ENCODE results near the gene CACNB1. TPM values are rescaled to one million over a fixed set of nuclear protein-coding genes. Genes with fewer than 3 reads are reported as not detected.

Gene CACNB1
- total RNA-seq, 3 donors from 2014 or later (not counting 1 experiment from before 2014, with no cell fraction given), result 23.7 to 28.5 (median 28.1) TPM

GRCh38 chr17:39194985-39195524, 2.4 kb downstream of the CACNB1 start:
- no peak for TF ChIP-seq CTCF (IDR thresholded peaks at IDR 0.05)
- no peak overlapping the region for H3K4me3 ChIP-seq (ENCODE audit: low read length)
- peaks cover 22 to 51% of the 10 kb centered on the region in 2 donors for H3K4me1 Mint-ChIP-seq
- DNase-seq (no peak), ATAC-seq (no peak)
- intact Hi-C loops (cut with micrococcal nuclease), result no loop called here
- 90% methylated on average over 9 of the region's 10 CpGs for WGBS (ENCODE audit: insufficient coverage)
- peak overlapping the region; percentile 68 for H3K4me3 Mint-ChIP-seq
- no peaks in the 10 kb centered on the region for H3K27me3 ChIP-seq (ENCODE audit: control insufficient read depth, insufficient read depth, low read length)
- no peak overlapping the region for H3K27ac ChIP-seq (ENCODE audit: low read length)
- peak overlapping the region; percentile 72 to 84 for H3K27ac Mint-ChIP-seq
- H3K36me3 Mint-ChIP-seq, result no peaks in the 10 kb centered on the region
- H3K36me3 ChIP-seq (ENCODE audit: control insufficient read depth, insufficient read depth, low read length), result peaks cover 12% of the 10 kb centered on the region
- H3K4me1 ChIP-seq (ENCODE audit: control insufficient read depth, insufficient read depth, low read length), result peaks cover 46% of the 10 kb centered on the region
- H3K9me3 Mint-ChIP-seq, result no peaks in the 10 kb centered on the region
- no peaks in the 10 kb centered on the region for H3K9me3 ChIP-seq (ENCODE audit: control insufficient read depth, insufficient read depth, low read length)
- H3K27me3 Mint-ChIP-seq (ENCODE audit: low read depth in 2 of 2), result no peaks in the 10 kb centered on the region

GRCh38 chr17:39194089-39194984, 3.1 kb downstream of the CACNB1 start:
- no peak for DNase-seq
- Mint-ChIP-seq H3K27ac (peak overlapping the region in 1 of 2 donors; percentile 84), H3K27me3 (ENCODE audit: low read depth in 2 of 2) (no peaks in the 10 kb centered on the region), H3K36me3 (no peaks in the 10 kb centered on the region), H3K4me3 (no peak overlapping the region), H3K4me1 (peaks cover 15 to 44% of the 10 kb centered on the region in 2 donors), H3K9me3 (no peaks in the 10 kb centered on the region)
- H3K27me3 ChIP-seq (ENCODE audit: control insufficient read depth, insufficient read depth, low read length), result no peaks in the 10 kb centered on the region
- no peak overlapping the region for H3K27ac ChIP-seq (ENCODE audit: low read length)
- no peaks in the 10 kb centered on the region for H3K9me3 ChIP-seq (ENCODE audit: control insufficient read depth, insufficient read depth, low read length)
- TF ChIP-seq CTCF (IDR thresholded peaks at IDR 0.05), result no peak
- WGBS (ENCODE audit: insufficient coverage), result 94% methylated on average over 20 of the region's 20 CpGs
- no peak for ATAC-seq
- peaks cover 12% of the 10 kb centered on the region for H3K36me3 ChIP-seq (ENCODE audit: control insufficient read depth, insufficient read depth, low read length)
- no peak overlapping the region for H3K4me3 ChIP-seq (ENCODE audit: low read length)
- intact Hi-C loops (cut with micrococcal nuclease), result no loop called here
- H3K4me1 ChIP-seq (ENCODE audit: control insufficient read depth, insufficient read depth, low read length), result peaks cover 42% of the 10 kb centered on the region

- ATAC-seq, result no peak
- Histone ChIP-seq H3K27me3 (ENCODE audit: control insufficient read depth, insufficient read depth, low read length) (no peaks in the 10 kb centered on the region), H3K27ac (ENCODE audit: low read length) (no peak overlapping the region), H3K36me3 (ENCODE audit: control insufficient read depth, insufficient read depth, low read length) (peaks cover 12% of the 10 kb centered on the region), H3K4me3 (ENCODE audit: low read length) (no peak overlapping the region), H3K4me1 (ENCODE audit: control insufficient read depth, insufficient read depth, low read length) (peaks cover 33% of the 10 kb centered on the region), H3K9me3 (ENCODE audit: control insufficient read depth, insufficient read depth, low read length) (no peaks in the 10 kb centered on the region)
- Mint-ChIP-seq H3K4me3 (no peak overlapping the region), H3K36me3 (no peaks in the 10 kb centered on the region), H3K27me3 (ENCODE audit: low read depth in 2 of 2) (no peaks in the 10 kb centered on the region), H3K27ac (no peak overlapping the region), H3K9me3 (no peaks in the 10 kb centered on the region), H3K4me1 (peaks cover 11 to 44% of the 10 kb centered on the region in 2 donors)
- intact Hi-C loops (cut with micrococcal nuclease), result no loop called here
- 88% methylated on average over 8 of the region's 10 CpGs for WGBS (ENCODE audit: insufficient coverage)
- DNase-seq, result no peak
- no peak for TF ChIP-seq CTCF (IDR thresholded peaks at IDR 0.05)
Measured at GRCh38 chr17:39193346-39193745, 4.1 kb downstream of the CACNB1 start.
